GM19238 (cell line): Measurements from ENCODE around the gene STAC3.

ENCODE experiments used
- DNase-seq: peaks from one replicate; pipeline ENCODE4 v3.0.0; 2011; ENCODE audit warnings: low spot score; ENCODE audit not compliant: insufficient read length

STAC3 gene

GRCh38 chr12:57254506-57255280, 3.7 kb upstream of the STAC3 start:
- DNase-seq = no peak

- no peak for DNase-seq
Observed at GRCh38 chr12:57250541-57250940, 446 bp downstream of the STAC3 start.

GRCh38 chr12:57248934-57249742, 1.8 kb downstream of the STAC3 start:
- no peak for DNase-seq

- no peak for DNase-seq
Observed at GRCh38 chr12:57247041-57247440, 3.9 kb downstream of the STAC3 start.

- no peak for DNase-seq
Observed at GRCh38 chr12:57244312-57244696, 6.7 kb downstream of the STAC3 start.

GRCh38 chr12:57243521-57244311, 7.3 kb downstream of the STAC3 start:
- peak; percentile 61 for DNase-seq

GRCh38 chr12:57242691-57243454, 8.1 kb downstream of the STAC3 start:
- peak; percentile 68 for DNase-seq

GRCh38 chr12:57242329-57242690, 8.7 kb downstream of the STAC3 start:
- DNase-seq = no peak

GRCh38 chr12:57241402-57242310, 9.3 kb downstream of the STAC3 start:
- DNase-seq = no peak

- no peak for DNase-seq
Observed at GRCh38 chr12:57240926-57241401, 10.0 kb downstream of the STAC3 start.

GRCh38 chr12:57240066-57240921, 10.7 kb downstream of the STAC3 start:
- no peak for DNase-seq

GRCh38 chr12:57239587-57240065, 11.4 kb downstream of the STAC3 start:
- DNase-seq = no peak

GRCh38 chr12:57238854-57239554, 12.0 kb downstream of the STAC3 start:
- DNase-seq = peak; percentile 94

- no peak for DNase-seq
Observed at GRCh38 chr12:57237932-57238853, 12.8 kb downstream of the STAC3 start.

- DNase-seq = no peak
Observed at GRCh38 chr12:57237596-57237931, 13.4 kb downstream of the STAC3 start.

GRCh38 chr12:57236925-57237595, 13.9 kb downstream of the STAC3 start:
- DNase-seq = no peak
